Measurements from ENCODE around the gene CIB4.

The CIB4 gene

GRCh38 chr2:26640781-26641564, at the start of gene CIB4:
Gene CIB4, minus strand, starts transcription at chr2:26641366. Its CDS starts 52 bp downstream, at chr2:26641314.
- no peak for DNase-seq (ENCODE audit: low read depth)
- TF ChIP-seq CTCF (IDR thresholded peaks at IDR 0.05; ENCODE audit: control insufficient read depth, extremely low read depth, insufficient read depth) = no peak
- no peak within 1 kb of the TSS for H3K4me3 ChIP-seq (ENCODE audit: low read depth, low read length)

GRCh38 chr2:26687801-26688200, 46.6 kb upstream of the CIB4 start:
- no peak for TF ChIP-seq CTCF (IDR thresholded peaks at IDR 0.05; ENCODE audit: control insufficient read depth, extremely low read depth, insufficient read depth)
- DNase-seq (ENCODE audit: low read depth) = no peak
- no peak overlapping the region for H3K4me3 ChIP-seq (ENCODE audit: low read depth, low read length)

- TF ChIP-seq CTCF (IDR thresholded peaks at IDR 0.05; ENCODE audit: control insufficient read depth, extremely low read depth, insufficient read depth) = no peak
- no peak for DNase-seq (ENCODE audit: low read depth)
- H3K4me3 ChIP-seq (ENCODE audit: low read depth, low read length) = no peak overlapping the region
Observed at GRCh38 chr2:26687328-26687727, 46.2 kb upstream of the CIB4 start.

- no peak for TF ChIP-seq CTCF (IDR thresholded peaks at IDR 0.05; ENCODE audit: control insufficient read depth, extremely low read depth, insufficient read depth)
- no peak for DNase-seq (ENCODE audit: low read depth)
- no peak overlapping the region for H3K4me3 ChIP-seq (ENCODE audit: low read depth, low read length)
Observed at GRCh38 chr2:26685989-26686839, 45.0 kb upstream of the CIB4 start.

GRCh38 chr2:26685341-26685740, 44.2 kb upstream of the CIB4 start:
- DNase-seq (ENCODE audit: low read depth) = no peak
- H3K4me3 ChIP-seq (ENCODE audit: low read depth, low read length) = no peak overlapping the region
- TF ChIP-seq CTCF (IDR thresholded peaks at IDR 0.05; ENCODE audit: control insufficient read depth, extremely low read depth, insufficient read depth) = no peak

- TF ChIP-seq CTCF (IDR thresholded peaks at IDR 0.05; ENCODE audit: control insufficient read depth, extremely low read depth, insufficient read depth) = no peak
- DNase-seq (ENCODE audit: low read depth) = no peak
- H3K4me3 ChIP-seq (ENCODE audit: low read depth, low read length) = no peak overlapping the region
Observed at GRCh38 chr2:26683583-26683982, 42.4 kb upstream of the CIB4 start.

Measured in LNCaP clone FGC (cell line).